ENCODE results near the gene TMX4. TPM values are rescaled to one million over a fixed set of nuclear protein-coding genes. Genes with fewer than 3 reads are reported as not detected.
A peak's percentile ranks its signal among the peaks of the same experiment; 100 is the strongest.

Gene TMX4
- total RNA-seq, 6 donors from 2014 or later: 12.4 to 50.5 (median 31.5) TPM

DNA sequence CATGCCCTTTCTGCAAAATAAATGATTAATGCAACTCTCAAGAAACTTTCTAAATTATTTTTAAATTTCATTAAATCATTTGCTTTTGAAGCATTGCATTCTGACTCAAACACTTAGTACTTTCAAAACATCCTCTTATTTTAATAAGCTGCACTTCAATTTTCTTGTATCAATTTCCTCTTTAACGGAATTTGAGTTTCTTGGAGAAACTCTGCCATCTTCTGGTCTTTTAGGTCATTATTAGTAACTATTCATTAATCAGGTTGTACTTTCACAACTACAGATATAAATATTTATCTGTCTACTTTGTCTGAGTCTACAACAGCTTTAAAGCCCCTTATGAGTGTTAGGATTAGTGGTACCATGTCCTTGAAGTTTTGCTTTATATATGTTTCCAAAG is 30.2 kb downstream of the TMX4 start:
- WGBS, 2 donors: 29 to 38% methylated on average over 1 of the region's 1 CpG
- no peak for TF ChIP-seq POLR2AphosphoS5 (IDR thresholded peaks at IDR 0.05)
- peak in 1 of 6 experiments; percentile 8 for TF ChIP-seq CTCF (IDR thresholded peaks at IDR 0.05)
- no peak for TF ChIP-seq EP300 (IDR thresholded peaks at IDR 0.05)
- no peak for TF ChIP-seq POLR2A (IDR thresholded peaks at IDR 0.05)
- DNase-seq: no peak
- Histone ChIP-seq H3K9me3 (peaks cover 0 to 3% (median 0%) of the 10 kb centered on the region in 4 donors), H3K36me3 (peaks cover 0 to 32% (median 6%) of the 10 kb centered on the region in 4 donors), H3K27me3 (no peaks in the 10 kb centered on the region), H3K4me3 (no peak overlapping the region), H3K4me1 (no peaks in the 10 kb centered on the region), H3K27ac (no peak overlapping the region)
- ATAC-seq (ENCODE audit: low FRiP score in 2 of 2): no peak

- ATAC-seq (ENCODE audit: low FRiP score in 2 of 2) (no peak), DNase-seq (no peak)
- Histone ChIP-seq H3K4me3 (no peak overlapping the region), H3K9me3 (no peaks in the 10 kb centered on the region), H3K27ac (no peak overlapping the region), H3K4me1 (no peaks in the 10 kb centered on the region), H3K36me3 (peaks cover 0 to 47% (median 14%) of the 10 kb centered on the region in 4 donors), H3K27me3 (no peaks in the 10 kb centered on the region)
- 94 to 97% methylated on average over 4 of the region's 4 CpGs for WGBS, 2 donors
- TF ChIP-seq EP300 (IDR thresholded peaks at IDR 0.05): no peak
- TF ChIP-seq CTCF (IDR thresholded peaks at IDR 0.05): no peak
- TF ChIP-seq POLR2AphosphoS5 (IDR thresholded peaks at IDR 0.05): no peak
- TF ChIP-seq POLR2A (IDR thresholded peaks at IDR 0.05): no peak
Observed at GRCh38 chr20:7985916-7986315, 33.6 kb downstream of the TMX4 start.

DNA sequence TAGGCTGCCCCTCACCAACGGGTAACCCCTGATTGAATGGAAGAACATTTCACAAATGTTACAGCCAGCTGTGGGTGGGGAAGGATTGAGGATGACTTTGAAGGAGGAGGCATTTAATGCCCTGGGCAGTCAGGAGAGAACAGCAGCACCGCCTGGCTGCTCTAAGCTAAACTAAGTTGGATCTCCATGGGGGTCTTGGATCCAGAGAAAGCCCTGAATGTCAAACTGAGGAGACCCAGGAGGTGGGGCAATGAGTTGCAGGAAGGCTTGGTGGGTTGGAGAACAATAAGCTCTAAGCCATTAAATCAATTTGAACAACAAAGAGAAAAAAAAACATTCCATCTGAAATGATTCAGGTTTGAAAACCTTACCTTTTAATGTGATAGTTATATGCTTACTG is 35.4 kb downstream of the TMX4 start:
- Histone ChIP-seq H3K27me3 (no peaks in the 10 kb centered on the region), H3K9me3 (no peaks in the 10 kb centered on the region), H3K4me3 (no peak overlapping the region), H3K36me3 (peaks cover 0 to 53% (median 14%) of the 10 kb centered on the region in 4 donors), H3K4me1 (no peaks in the 10 kb centered on the region), H3K27ac (no peak overlapping the region)
- TF ChIP-seq POLR2AphosphoS5 (IDR thresholded peaks at IDR 0.05) (no peak), CTCF (IDR thresholded peaks at IDR 0.05) (no peak), EP300 (IDR thresholded peaks at IDR 0.05) (no peak), POLR2A (IDR thresholded peaks at IDR 0.05) (no peak)
- DNase-seq: no peak
- ATAC-seq (ENCODE audit: low FRiP score in 2 of 2): no peak
- WGBS, 2 donors: 93 to 94% methylated on average over 2 of the region's 2 CpGs

- ATAC-seq (ENCODE audit: low FRiP score in 2 of 2) (no peak), DNase-seq (no peak)
- Histone ChIP-seq H3K4me1 (no peaks in the 10 kb centered on the region), H3K27me3 (no peaks in the 10 kb centered on the region), H3K9me3 (no peaks in the 10 kb centered on the region), H3K4me3 (no peak overlapping the region), H3K27ac (no peak overlapping the region), H3K36me3 (peaks cover 0 to 41% (median 14%) of the 10 kb centered on the region in 4 donors)
- TF ChIP-seq POLR2A (IDR thresholded peaks at IDR 0.05) (no peak), CTCF (IDR thresholded peaks at IDR 0.05) (no peak), EP300 (IDR thresholded peaks at IDR 0.05) (no peak), POLR2AphosphoS5 (IDR thresholded peaks at IDR 0.05) (no peak)
Observed at GRCh38 chr20:7981374-7981773, 38.2 kb downstream of the TMX4 start.

DNA sequence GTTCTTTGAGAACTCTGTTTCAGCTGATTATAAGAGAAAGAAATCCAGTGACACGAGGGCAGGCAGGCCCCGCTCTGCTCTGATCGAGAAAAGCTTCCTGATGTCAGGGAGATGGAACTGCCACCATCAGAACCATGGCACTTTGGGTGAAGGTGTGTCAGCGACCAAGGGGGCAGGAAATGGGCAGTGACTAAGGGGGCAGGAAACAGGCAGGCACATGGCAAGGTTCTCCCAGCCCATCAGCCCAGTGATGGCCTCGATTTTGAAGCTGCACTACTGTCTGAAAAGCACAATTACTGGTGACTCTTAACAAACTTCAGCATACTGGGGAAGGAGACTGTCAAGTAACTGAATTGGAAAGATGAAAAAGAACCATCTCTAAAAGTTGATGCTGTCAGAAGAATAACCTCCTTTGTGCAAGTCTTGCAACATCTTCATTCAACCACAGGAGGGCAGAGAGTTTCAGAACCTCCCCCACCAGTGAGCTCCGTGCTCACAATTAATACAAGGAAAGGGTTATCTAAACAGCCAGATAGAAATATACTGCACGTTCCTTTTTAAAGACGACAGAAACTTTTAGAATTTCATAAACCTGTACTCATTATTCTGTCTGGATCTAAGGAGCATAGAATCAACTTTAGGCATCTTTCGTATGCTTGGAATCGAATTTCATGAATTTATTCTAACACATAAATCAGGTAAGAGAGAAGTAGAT is 39.1 kb downstream of the TMX4 start:
- Histone ChIP-seq H3K4me3 (no peak overlapping the region), H3K27ac (no peak overlapping the region), H3K27me3 (no peaks in the 10 kb centered on the region), H3K9me3 (no peaks in the 10 kb centered on the region), H3K36me3 (peaks cover 0 to 41% (median 14%) of the 10 kb centered on the region in 4 donors), H3K4me1 (no peaks in the 10 kb centered on the region)
- TF ChIP-seq EP300 (IDR thresholded peaks at IDR 0.05): no peak
- TF ChIP-seq CTCF (IDR thresholded peaks at IDR 0.05): peak in 3 of 6 experiments; percentile 15 to 25 (median 18)
- TF ChIP-seq POLR2AphosphoS5 (IDR thresholded peaks at IDR 0.05): no peak
- no peak for DNase-seq
- WGBS, 2 donors: 62 to 63% methylated on average over 10 of the region's 10 CpGs
- no peak for ATAC-seq (ENCODE audit: low FRiP score in 2 of 2)

All from upper lobe of left lung (tissue), 6 donors.